Measurements from ENCODE around the gene CARD19.

CARD19 gene

DNA sequence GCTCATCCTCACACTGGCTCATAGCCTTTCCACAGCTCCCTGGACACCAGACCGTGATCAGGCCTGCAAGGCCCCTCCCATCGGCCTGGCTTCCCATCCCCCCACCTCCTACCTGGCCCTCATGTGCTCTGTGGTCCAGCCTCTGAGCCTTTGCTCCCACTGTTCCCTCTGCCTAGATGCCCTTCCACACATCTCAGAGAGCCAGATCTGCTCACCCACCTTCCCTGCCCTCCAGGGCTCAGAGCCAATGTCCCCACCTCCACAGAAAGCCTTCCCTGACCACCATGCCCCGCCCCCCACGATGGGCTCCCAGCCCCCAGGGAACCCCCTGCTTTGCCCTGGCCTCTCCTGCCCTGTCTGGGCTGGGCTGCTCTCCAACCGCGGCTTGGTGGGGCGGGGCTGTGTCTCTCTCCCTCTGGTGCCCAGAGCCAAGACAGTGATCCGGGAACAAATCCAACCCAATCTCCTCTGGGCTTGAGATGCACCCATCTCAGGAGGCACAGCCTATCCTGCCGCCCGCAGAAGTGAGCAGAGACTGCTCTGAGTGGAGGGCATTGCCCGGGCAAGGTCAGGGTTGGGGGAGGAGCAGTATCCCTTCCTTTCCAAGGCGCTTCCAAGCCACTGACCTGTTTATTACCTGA lies 36.4 kb downstream of the CARD19 start:
- H3K9ac ChIP-seq (ENCODE audit: low read length), result no peak overlapping the region
- H3K9me2 ChIP-seq (replicated peaks; ENCODE audit: insufficient read depth, low read length), result no peaks in the 10 kb centered on the region
- H3K27ac ChIP-seq (ENCODE audit: low read length), result no peak overlapping the region
- no peaks in the 10 kb centered on the region for H3K36me3 ChIP-seq (replicated peaks; ENCODE audit: insufficient read depth, low read length)
- H4K20me1 ChIP-seq (ENCODE audit: insufficient read depth, low read length), result no peaks in the 10 kb centered on the region
- H2AFZ ChIP-seq (ENCODE audit: low read length), result no peak overlapping the region
- no peaks in the 10 kb centered on the region for H3K27me3 ChIP-seq (replicated peaks; ENCODE audit: insufficient read depth, low read length)
- no peak for DNase-seq
- H3K9me3 ChIP-seq (replicated peaks; ENCODE audit: insufficient read depth, low read length), result no peaks in the 10 kb centered on the region
- H3K79me2 ChIP-seq (ENCODE audit: low read length), result peaks cover 30% of the 10 kb centered on the region
- TF ChIP-seq EZH2 (optimal IDR thresholded peaks at IDR 0.05; ENCODE audit: low read depth, low read length) (no peak), EZH2phosphoT487 (IDR thresholded peaks at IDR 0.05; ENCODE audit: low read length) (no peak)
- TF ChIP-seq, protein P1, sequence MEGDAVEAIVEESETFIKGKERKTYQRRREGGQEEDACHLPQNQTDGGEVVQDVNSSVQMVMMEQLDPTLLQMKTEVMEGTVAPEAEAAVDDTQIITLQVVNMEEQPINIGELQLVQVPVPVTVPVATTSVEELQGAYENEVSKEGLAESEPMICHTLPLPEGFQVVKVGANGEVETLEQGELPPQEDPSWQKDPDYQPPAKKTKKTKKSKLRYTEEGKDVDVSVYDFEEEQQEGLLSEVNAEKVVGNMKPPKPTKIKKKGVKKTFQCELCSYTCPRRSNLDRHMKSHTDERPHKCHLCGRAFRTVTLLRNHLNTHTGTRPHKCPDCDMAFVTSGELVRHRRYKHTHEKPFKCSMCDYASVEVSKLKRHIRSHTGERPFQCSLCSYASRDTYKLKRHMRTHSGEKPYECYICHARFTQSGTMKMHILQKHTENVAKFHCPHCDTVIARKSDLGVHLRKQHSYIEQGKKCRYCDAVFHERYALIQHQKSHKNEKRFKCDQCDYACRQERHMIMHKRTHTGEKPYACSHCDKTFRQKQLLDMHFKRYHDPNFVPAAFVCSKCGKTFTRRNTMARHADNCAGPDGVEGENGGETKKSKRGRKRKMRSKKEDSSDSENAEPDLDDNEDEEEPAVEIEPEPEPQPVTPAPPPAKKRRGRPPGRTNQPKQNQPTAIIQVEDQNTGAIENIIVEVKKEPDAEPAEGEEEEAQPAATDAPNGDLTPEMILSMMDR (IDR thresholded peaks at IDR 0.05; ENCODE audit: low read length), result no peak
- peak overlapping the region; percentile 83; the same call in 1 of the 2 replicates for H3K4me2 ChIP-seq (ENCODE audit: low read depth, low read length)
- peaks cover 4% of the 10 kb centered on the region; the same call in 1 of the 2 replicates for H3K4me1 ChIP-seq (ENCODE audit: low read length)
- H3K4me3 ChIP-seq (ENCODE audit: low read length), result no peak overlapping the region
- H3F3A ChIP-seq (ENCODE audit: insufficient read depth, low read length), result no peaks in the 10 kb centered on the region; the same call in 1 of the 2 replicates

DNA sequence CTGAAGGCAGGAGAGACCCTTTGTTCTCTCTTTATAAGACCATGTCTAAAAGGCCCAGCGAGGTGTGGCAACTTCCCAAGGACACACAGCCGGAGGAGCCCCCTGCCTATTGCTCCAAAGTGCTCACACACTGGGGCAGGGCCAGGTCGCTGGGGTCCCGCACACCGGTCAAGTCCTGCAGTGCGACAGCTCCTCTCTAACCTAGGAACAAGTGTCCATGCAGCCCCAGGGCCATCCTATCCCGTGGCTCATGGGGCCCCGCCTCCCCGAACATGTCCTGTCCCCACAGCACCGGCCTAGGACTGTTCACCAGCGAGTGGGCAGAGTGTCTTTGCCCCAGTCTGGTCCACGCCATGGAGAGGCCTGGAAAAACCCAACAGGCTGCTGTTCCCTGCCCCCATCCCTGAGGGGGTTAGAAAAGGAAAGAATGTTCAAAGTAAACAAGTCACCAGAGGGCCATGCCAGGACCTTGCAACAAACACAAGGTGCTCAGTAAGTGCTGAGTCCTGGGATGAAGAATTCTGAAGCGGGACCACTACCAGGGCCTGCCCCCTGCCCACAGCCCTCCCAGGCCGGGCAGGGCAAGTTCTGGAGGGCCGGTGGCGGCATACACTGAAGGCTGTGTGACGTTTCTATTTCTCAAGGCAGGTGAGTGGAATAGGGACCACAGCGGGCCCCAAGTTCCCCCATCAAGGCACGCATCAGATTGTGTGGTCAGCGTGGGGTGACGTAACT lies 37.1 kb downstream of the CARD19 start:
- no peak for DNase-seq

DNA sequence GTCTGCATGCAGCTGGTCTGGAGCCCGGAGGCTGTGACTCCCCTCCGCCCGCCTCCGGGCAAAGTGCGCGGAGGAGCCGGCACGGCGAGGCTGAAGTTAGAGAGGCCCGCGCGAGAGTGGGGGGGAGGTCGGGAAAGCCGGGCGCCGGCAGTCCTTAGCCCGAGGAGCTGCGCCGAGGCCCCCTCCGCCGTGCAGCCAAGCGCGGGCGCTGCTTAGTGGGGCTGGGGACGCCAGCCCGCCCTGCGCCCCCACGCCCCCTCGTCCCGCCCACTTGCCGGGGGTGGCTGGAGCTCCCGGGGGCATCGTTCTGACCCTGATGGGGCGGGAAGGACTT lies 37.6 kb downstream of the CARD19 start:
- H3K4me1 ChIP-seq (ENCODE audit: low read length), result peaks cover 4% of the 10 kb centered on the region; the same call in 1 of the 2 replicates
- H4K20me1 ChIP-seq (ENCODE audit: insufficient read depth, low read length), result no peaks in the 10 kb centered on the region
- peak overlapping the region; percentile 60; the same call in 1 of the 2 replicates for H3K27ac ChIP-seq (ENCODE audit: low read length)
- no peaks in the 10 kb centered on the region for H3K27me3 ChIP-seq (replicated peaks; ENCODE audit: insufficient read depth, low read length)
- no peaks in the 10 kb centered on the region for H3K9me2 ChIP-seq (replicated peaks; ENCODE audit: insufficient read depth, low read length)
- peak overlapping the region; percentile 95 for H3K9ac ChIP-seq (ENCODE audit: low read length)
- peak overlapping the region; percentile 76 for H2AFZ ChIP-seq (ENCODE audit: low read length)
- DNase-seq, result peak; percentile 69
- H3K79me2 ChIP-seq (ENCODE audit: low read length), result peaks cover 29% of the 10 kb centered on the region
- H3F3A ChIP-seq (ENCODE audit: insufficient read depth, low read length), result no peaks in the 10 kb centered on the region; the same call in 1 of the 2 replicates
- peak overlapping the region; percentile 86 for H3K4me3 ChIP-seq (ENCODE audit: low read length)
- H3K36me3 ChIP-seq (replicated peaks; ENCODE audit: insufficient read depth, low read length), result no peaks in the 10 kb centered on the region
- H3K4me2 ChIP-seq (ENCODE audit: low read depth, low read length), result peak overlapping the region; percentile 83
- TF ChIP-seq EZH2 (optimal IDR thresholded peaks at IDR 0.05; ENCODE audit: low read depth, low read length) (no peak), EZH2phosphoT487 (IDR thresholded peaks at IDR 0.05; ENCODE audit: low read length) (no peak)
- TF ChIP-seq, protein P1 (IDR thresholded peaks at IDR 0.05; ENCODE audit: low read length), result no peak
- H3K9me3 ChIP-seq (replicated peaks; ENCODE audit: insufficient read depth, low read length), result no peaks in the 10 kb centered on the region

More for the DNA sequence above, 37.1 kb downstream of the CARD19 start:
- H3K79me2 ChIP-seq (ENCODE audit: low read length), result peaks cover 29% of the 10 kb centered on the region
- H3K27me3 ChIP-seq (replicated peaks; ENCODE audit: insufficient read depth, low read length), result no peaks in the 10 kb centered on the region
- H3K9me3 ChIP-seq (replicated peaks; ENCODE audit: insufficient read depth, low read length), result no peaks in the 10 kb centered on the region
- no peak for TF ChIP-seq EZH2 (optimal IDR thresholded peaks at IDR 0.05; ENCODE audit: low read depth, low read length)
- H3K36me3 ChIP-seq (replicated peaks; ENCODE audit: insufficient read depth, low read length), result no peaks in the 10 kb centered on the region
- H3F3A ChIP-seq (ENCODE audit: insufficient read depth, low read length), result no peaks in the 10 kb centered on the region; the same call in 1 of the 2 replicates
- H4K20me1 ChIP-seq (ENCODE audit: insufficient read depth, low read length), result no peaks in the 10 kb centered on the region
- H3K4me1 ChIP-seq (ENCODE audit: low read length), result peaks cover 4% of the 10 kb centered on the region; the same call in 1 of the 2 replicates
- H3K27ac ChIP-seq (ENCODE audit: low read length), result no peak overlapping the region; the same call in 1 of the 2 replicates
- no peaks in the 10 kb centered on the region for H3K9me2 ChIP-seq (replicated peaks; ENCODE audit: insufficient read depth, low read length)
- peak overlapping the region; percentile 83 for H3K4me2 ChIP-seq (ENCODE audit: low read depth, low read length)
- H2AFZ ChIP-seq (ENCODE audit: low read length), result peak overlapping the region; percentile 76
- peak overlapping the region; percentile 86 for H3K4me3 ChIP-seq (ENCODE audit: low read length)
- H3K9ac ChIP-seq (ENCODE audit: low read length), result peak overlapping the region; percentile 95

Measured in MM.1S (cell line).